Parathyroid adenoma (tissue), 2 donors: ENCODE measurements around the gene NDC80.

Source experiments
- H2AFZ ChIP-seq: fragments of 300-600 bp; sonication (generic); one replicate; pipeline ENCODE4 v1.7.0; 2017; ENCODE audit warnings: antibody characterized with exemption, mild to moderate bottlenecking
- H3K27ac ChIP-seq: fragments of 300-600 bp; sonication (generic); one replicate; pipeline ENCODE4 v1.7.0; 2017
- H3K27me3 ChIP-seq: fragments of 300-600 bp; sonication (generic); one replicate; pipeline ENCODE4 v1.7.0; 2017; ENCODE audit warnings: low read length; ENCODE audit not compliant: control insufficient read depth, insufficient read depth
- H3K36me3 ChIP-seq: fragments of 300-600 bp; sonication (generic); one replicate; pipeline ENCODE4 v1.7.0; 2017; ENCODE audit warnings: low read length; ENCODE audit not compliant: control insufficient read depth, insufficient read depth
- H3K4me1 ChIP-seq: fragments of 300-600 bp; sonication (generic); one replicate; pipeline ENCODE4 v1.7.0; 2017; ENCODE audit warnings: control low read depth
- H3K4me2 ChIP-seq: fragments of 300-600 bp; sonication (generic); one replicate; pipeline ENCODE4 v1.7.0; 2017; ENCODE audit warnings: low read length
- H3K4me3 ChIP-seq: fragments of 300-600 bp; sonication (generic); one replicate; pipeline ENCODE4 v1.7.0; 2017; ENCODE audit warnings: low read depth, low read length
- H3K79me2 ChIP-seq: fragments of 300-600 bp; sonication (generic); one replicate; pipeline ENCODE4 v1.7.0; 2017; ENCODE audit warnings: control low read depth
- H3K9ac ChIP-seq: fragments of 300-600 bp; sonication (generic); one replicate; pipeline ENCODE4 v1.7.0; 2017; ENCODE audit warnings: mild to moderate bottlenecking
- H3K9me3 ChIP-seq: fragments of 300-600 bp; sonication (generic); one replicate; pipeline ENCODE4 v1.7.0; 2017; ENCODE audit warnings: low read length; ENCODE audit not compliant: control insufficient read depth
- TF ChIP-seq, protein P1 (sequence below): fragments of 300-600 bp; sonication (generic); IDR thresholded peaks from one replicate; pipeline ENCODE4 v1.7.0; 2017; ENCODE audit warnings: antibody characterized with exemption, mild to moderate bottlenecking
- donor health status: primary hyperparathyroidism.

The NDC80 gene

GRCh38 chr18:2554696-2555095 lies 16.7 kb upstream of the NDC80 start:
- Histone ChIP-seq H3K79me2 (no peaks in the 10 kb centered on the region), H3K4me3 (no peak overlapping the region), H3K27ac (no peak overlapping the region), H3K27me3 (no peaks in the 10 kb centered on the region), H3K4me2 (no peak overlapping the region), H2AFZ (no peak overlapping the region), H3K36me3 (no peaks in the 10 kb centered on the region), H3K9ac (no peak overlapping the region), H3K9me3 (no peaks in the 10 kb centered on the region), H3K4me1 (no peaks in the 10 kb centered on the region)
- TF ChIP-seq, protein P1, sequence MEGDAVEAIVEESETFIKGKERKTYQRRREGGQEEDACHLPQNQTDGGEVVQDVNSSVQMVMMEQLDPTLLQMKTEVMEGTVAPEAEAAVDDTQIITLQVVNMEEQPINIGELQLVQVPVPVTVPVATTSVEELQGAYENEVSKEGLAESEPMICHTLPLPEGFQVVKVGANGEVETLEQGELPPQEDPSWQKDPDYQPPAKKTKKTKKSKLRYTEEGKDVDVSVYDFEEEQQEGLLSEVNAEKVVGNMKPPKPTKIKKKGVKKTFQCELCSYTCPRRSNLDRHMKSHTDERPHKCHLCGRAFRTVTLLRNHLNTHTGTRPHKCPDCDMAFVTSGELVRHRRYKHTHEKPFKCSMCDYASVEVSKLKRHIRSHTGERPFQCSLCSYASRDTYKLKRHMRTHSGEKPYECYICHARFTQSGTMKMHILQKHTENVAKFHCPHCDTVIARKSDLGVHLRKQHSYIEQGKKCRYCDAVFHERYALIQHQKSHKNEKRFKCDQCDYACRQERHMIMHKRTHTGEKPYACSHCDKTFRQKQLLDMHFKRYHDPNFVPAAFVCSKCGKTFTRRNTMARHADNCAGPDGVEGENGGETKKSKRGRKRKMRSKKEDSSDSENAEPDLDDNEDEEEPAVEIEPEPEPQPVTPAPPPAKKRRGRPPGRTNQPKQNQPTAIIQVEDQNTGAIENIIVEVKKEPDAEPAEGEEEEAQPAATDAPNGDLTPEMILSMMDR: no peak

DNA sequence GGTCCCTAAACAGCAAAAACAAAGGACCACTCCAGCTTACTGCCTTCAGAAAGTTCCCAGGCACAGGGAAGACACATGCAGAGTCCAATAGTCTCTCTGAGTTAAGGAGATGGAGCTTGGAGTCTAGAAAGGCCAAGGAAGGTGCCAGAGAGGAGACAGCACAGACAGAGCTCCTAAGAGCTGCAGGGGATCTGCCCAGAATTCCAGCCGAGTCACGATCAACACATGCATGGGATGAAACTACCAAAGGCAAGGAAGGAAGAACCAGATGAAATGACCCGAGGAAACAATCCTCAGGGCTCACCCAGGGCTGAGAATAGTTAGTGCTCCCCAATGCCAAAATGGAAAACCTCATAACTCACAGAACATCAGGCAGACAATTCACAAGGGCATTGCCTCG lies 15.5 kb upstream of the NDC80 start:
- no peak overlapping the region for H2AFZ ChIP-seq
- H3K4me1 ChIP-seq: no peaks in the 10 kb centered on the region
- no peak overlapping the region for H3K9ac ChIP-seq
- H3K9me3 ChIP-seq: no peaks in the 10 kb centered on the region
- no peaks in the 10 kb centered on the region for H3K27me3 ChIP-seq
- H3K79me2 ChIP-seq: no peaks in the 10 kb centered on the region
- no peaks in the 10 kb centered on the region for H3K36me3 ChIP-seq
- TF ChIP-seq, protein P1: no peak
- H3K4me2 ChIP-seq: no peak overlapping the region
- no peak overlapping the region for H3K4me3 ChIP-seq
- no peak overlapping the region for H3K27ac ChIP-seq

DNA sequence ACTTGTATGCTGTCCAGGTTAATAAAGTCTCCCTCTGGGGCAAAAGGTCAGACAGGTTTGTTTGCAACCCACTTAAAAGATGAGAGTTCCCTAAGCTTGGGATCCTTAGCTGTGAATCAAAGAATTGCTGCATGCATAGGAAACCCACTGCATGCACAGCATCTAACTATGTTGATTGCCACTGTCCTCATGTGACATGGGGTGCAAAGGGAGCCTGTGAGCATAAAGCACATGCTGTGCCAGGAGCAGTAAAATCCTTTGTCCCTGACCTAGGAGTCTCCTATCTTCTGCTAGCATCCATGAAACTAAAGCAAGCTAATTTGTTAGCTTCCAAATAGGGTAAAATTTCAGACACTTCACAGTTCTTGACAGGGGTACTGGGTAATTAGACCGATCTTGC lies 13.8 kb upstream of the NDC80 start:
- Histone ChIP-seq H3K36me3 (no peaks in the 10 kb centered on the region), H3K79me2 (no peaks in the 10 kb centered on the region), H3K4me1 (no peaks in the 10 kb centered on the region), H3K9me3 (no peaks in the 10 kb centered on the region), H3K4me3 (no peak overlapping the region), H2AFZ (no peak overlapping the region), H3K9ac (no peak overlapping the region), H3K4me2 (no peak overlapping the region), H3K27ac (no peak overlapping the region), H3K27me3 (no peaks in the 10 kb centered on the region)
- TF ChIP-seq, protein P1: no peak

GRCh38 chr18:2559249-2559648 lies 12.1 kb upstream of the NDC80 start:
- Histone ChIP-seq H2AFZ (no peak overlapping the region), H3K4me2 (no peak overlapping the region), H3K79me2 (no peaks in the 10 kb centered on the region), H3K9me3 (no peaks in the 10 kb centered on the region), H3K4me1 (no peaks in the 10 kb centered on the region), H3K36me3 (no peaks in the 10 kb centered on the region), H3K27ac (no peak overlapping the region), H3K4me3 (no peak overlapping the region), H3K27me3 (no peaks in the 10 kb centered on the region), H3K9ac (no peak overlapping the region)
- TF ChIP-seq, protein P1: no peak

- Histone ChIP-seq H3K9me3 (no peaks in the 10 kb centered on the region), H2AFZ (no peak overlapping the region), H3K27ac (no peak overlapping the region), H3K4me2 (no peak overlapping the region), H3K27me3 (no peaks in the 10 kb centered on the region), H3K4me1 (no peaks in the 10 kb centered on the region), H3K79me2 (no peaks in the 10 kb centered on the region), H3K9ac (no peak overlapping the region), H3K36me3 (no peaks in the 10 kb centered on the region), H3K4me3 (no peak overlapping the region)
- TF ChIP-seq, protein P1: no peak
These were observed 7.0 kb upstream of the NDC80 start for GRCh38 chr18:2564373-2564772.
